UCSD-AML1 (cell line): ENCODE results near the gene POLR3B.
"Not testable (repeated sequence)": the region's sequence is repeated elsewhere in the genome, so short reads cannot be mapped to it uniquely, and the experiment has no call there.

Experiments used
- DNase-seq: peaks from one replicate; lab custom pipeline; 2025; ENCODE audit not compliant: unreplicated experiment; lab: John Stamatoyannopoulos, UW

Gene POLR3B

DNA sequence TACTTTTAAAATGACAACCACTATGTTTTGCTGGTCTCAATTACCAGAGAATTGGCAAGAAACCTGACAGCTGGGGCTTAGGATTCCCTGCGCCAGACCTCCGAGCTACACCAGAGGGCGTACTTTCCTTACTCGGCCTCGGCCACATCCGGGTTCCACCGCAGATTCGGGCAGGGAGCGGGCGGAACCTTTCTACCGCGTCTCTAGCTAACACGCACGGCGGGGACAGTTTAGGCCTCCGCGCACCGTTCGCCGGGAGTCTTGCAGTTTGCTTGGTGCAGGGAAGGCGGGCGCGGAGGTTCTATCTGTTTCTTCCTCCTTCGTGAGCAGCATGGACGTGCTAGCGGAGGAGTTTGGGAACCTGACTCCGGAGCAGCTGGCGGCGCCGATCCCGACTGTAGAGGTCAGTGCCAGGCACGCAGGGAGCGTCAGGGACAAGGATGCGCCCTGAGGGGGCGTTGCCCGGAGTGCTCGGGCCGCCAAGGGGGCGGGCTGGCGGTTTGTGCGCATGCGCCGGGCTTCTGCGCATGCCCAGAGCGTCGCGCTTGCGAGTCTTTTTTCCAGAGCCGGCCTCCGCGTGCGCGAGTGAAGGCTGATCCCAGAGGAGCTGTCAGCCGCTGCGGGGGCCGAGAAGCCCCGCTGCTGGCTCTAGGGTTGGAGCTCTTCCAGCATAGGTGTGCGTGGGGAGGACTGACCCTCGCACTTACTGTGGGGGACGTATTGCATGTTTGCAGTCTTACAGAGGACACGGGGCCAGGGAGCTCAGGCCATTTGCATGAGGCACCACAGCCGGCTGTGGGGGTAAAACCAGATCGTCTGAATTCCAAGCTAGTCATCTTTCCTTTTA, at the start of gene POLR3B:
TSS of gene POLR3B (plus strand) at position 200 of the 847 bp plus-strand sequence. CDS start at position 332, 132 bp downstream.
- peak; percentile 97 for DNase-seq

GRCh38 chr12:106308121-106308520, 49.4 kb upstream of the POLR3B start:
- DNase-seq, result no peak

GRCh38 chr12:106308611-106309010, 48.9 kb upstream of the POLR3B start:
- DNase-seq, result no peak

- DNase-seq, result no peak
Measured at GRCh38 chr12:106309671-106310505, 47.7 kb upstream of the POLR3B start.

DNA sequence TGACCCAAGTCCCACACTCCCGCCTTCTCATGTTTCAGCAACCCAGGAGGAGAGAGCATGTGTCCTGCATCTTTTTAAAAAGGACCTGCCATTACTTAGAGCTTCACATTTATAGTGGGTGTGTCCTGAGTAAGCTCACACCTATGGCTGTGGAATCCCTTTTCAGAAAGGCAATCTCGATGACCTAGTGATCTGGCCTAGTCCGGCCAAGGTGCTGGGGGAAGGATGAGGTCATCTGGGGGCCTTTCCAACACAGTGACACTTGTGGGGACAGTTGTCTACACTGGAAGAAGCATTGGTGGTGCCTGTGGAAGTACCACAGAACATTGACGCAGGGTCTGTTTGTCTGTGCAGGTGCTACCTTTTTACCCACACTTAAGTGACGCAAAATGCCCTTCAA, 46.9 kb upstream of the POLR3B start:
- DNase-seq, result no peak

DNA sequence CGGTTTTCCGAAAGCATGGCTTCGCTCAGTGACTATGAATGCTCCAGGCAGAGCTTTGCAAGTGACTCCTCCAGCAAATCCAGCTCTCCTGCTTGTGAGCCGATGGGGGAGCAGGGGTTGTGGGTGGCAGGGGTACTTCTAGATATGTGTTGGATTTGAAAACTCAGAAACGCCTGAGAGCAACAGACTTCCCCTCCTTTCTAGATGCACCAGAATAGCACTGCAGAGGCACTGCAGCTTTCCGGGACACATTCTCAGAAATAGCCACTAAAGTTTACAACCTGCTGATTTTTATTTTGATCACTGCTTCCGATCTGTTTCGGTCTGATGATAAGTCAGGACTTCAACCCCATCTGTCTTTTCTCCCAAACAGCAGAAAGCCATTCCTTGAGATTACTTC, 46.4 kb upstream of the POLR3B start:
- peak; percentile 16 for DNase-seq

GRCh38 chr12:106313413-106313812, 44.1 kb upstream of the POLR3B start:
- DNase-seq, result not testable (repeated sequence)

GRCh38 chr12:106315523-106315922, 42.0 kb upstream of the POLR3B start:
- no peak for DNase-seq

GRCh38 chr12:106317406-106318082, 40.0 kb upstream of the POLR3B start:
- DNase-seq, result no peak

DNA sequence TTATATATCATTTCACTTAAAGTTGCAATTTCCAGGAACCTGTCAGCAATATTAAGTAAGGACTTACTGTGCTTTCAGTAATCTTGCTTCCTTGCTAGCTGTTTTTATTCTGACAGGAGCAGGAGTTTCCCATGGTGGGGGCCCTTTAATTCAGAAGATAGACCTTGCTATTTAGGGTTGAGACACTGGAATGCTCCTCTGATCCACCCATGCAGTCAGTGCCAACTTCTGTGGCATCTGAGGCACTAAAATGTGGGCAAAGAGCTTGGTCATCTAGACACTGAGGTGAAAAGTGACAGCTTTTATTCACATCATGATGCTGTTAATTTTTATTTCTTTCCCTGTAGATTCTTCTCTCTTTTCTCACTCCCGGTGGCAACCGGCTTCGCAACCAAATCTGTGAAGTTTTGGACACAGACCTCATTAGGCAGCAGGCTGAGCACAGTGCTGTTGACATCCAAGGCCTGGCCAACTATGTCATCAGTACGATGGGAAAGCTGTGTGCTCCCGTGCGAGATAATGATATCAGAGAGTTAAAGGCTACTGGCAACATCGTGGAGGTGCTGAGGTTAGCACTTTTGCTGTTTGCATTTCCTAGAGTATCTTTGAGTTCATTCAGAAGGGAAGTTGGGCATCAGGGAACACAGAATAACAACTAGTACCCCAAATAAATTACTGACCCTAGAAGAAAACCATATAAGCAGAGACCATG, 36.3 kb upstream of the POLR3B start:
- DNase-seq, result no peak

- DNase-seq, result no peak
Measured at GRCh38 chr12:106323537-106323936, 34.0 kb upstream of the POLR3B start.

DNA sequence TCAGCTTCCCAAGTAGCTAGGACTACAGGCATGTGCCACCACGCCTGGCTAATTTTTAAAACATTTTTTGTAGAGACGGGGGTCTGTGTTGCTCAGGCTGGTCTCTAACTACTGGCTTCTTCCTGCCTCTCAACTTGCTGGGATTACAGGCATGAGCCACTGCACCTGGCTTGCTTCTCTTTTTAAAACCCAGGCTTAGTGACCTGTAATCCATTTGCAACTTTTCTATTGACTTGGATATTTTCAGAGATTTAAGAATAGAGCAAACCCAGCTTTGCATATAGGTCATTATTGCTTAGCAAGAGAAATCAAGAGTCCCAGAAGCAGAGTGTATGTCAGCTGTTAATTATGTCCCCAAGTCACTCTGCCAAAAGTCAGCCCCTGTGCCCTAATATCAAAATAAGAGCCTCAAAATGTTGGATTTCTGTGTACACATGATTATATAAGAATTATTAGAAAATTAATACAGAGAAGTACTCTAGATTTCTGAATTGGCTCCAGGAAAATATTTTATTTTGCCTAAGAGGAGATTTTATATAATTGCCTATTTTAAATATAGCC, 30.2 kb upstream of the POLR3B start:
- DNase-seq, result no peak

DNA sequence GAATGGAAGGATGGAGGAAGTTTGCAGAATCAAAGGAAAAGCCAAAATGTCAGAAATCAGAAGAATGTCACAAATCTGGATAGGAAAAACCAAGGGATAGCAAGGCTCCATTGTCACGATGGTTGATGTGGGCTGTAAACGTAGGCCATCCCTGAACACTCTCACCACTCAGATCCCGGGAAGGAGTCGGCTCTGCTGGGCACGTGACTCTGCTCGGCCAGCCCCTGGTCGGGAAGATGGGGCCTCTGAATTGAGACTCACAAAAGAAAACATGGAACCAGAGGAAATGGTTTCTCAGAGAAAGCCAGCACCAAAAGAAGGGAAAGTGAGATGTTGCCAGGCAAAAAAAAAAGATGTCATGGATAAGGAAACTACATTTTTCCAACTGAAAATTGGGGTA, 28.8 kb upstream of the POLR3B start:
- DNase-seq, result no peak

DNA sequence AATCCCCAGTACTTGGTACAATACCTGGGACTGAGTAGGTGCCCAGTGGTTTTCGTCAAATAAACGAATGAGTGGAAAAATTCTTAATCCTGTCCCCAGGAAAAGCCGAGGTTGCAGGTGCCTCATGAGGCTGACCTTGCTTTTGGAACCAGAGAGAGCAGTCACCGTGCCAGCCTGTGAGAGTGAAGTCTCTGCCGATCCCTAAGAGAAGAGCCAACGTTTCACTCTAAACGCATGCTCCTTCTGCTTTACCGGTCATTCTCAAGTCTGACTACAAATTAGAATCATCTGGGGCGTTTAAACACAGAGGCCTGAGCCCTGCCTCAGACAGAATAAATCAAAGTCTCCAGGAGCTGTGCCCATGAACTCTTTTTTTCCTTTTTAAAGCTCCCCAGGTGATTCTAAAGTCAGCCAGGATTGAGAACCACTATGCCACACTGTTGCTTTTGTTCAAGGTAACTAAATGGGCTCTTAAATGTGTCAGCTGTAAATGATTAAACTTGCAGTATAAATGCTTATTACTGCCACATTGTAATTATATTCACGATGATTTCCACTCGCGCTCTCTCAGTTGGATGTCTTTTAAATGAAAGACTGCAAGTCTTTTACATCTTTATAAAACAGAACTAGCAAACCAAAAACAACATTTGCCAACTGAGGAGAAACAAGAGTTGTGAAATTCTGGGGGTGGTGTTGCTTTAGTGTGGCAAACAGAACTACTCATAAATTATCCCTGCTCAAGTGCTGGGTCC, 28.1 kb upstream of the POLR3B start:
- no peak for DNase-seq

- DNase-seq, result no peak
Measured at GRCh38 chr12:106331599-106331998, 25.9 kb upstream of the POLR3B start.

- DNase-seq, result no peak
Measured at GRCh38 chr12:106332536-106332935, 25.0 kb upstream of the POLR3B start.

GRCh38 chr12:106333010-106333409, 24.5 kb upstream of the POLR3B start:
- no peak for DNase-seq

DNA sequence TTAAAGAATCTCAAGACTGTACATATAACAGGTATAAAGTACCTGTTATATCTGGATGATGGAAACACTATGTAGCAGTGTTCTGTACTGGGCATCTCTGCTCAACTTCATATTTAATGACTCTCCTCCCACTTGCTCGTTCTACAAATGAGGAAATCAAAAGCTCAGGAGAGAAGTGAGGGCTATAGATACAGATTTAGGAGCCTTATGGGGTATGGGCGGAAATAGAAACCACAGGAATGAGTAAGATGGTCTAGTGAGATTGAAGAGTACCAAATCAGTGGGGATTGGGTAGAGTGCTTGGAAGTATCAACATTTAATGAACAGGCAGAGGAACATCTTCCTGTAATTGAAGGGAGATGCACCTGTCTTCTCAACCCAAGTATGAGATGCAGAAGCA, 23.8 kb upstream of the POLR3B start:
- no peak for DNase-seq

GRCh38 chr12:106341086-106341877, 16.3 kb upstream of the POLR3B start:
- DNase-seq, result no peak
